GM23338 (cell line): ENCODE measurements around the gene TPSB2. TPM values are rescaled to one million over a fixed set of nuclear protein-coding genes. Genes with fewer than 3 reads are reported as not detected.

ENCODE experiments used
- ATAC-seq: fragments of 200-7000 bp; cut with Tn5 transposase; 3 replicates; pipeline ENCODE4 v1.9.1; 2020
- DNase-seq: peaks from one replicate; pipeline ENCODE4 v3.0.0-alpha.2; 2015; ENCODE audit warnings: low spot score
- H2AFZ ChIP-seq: fragments of 200-600 bp; sonication (generic); 2 replicates; pipeline ENCODE4 v1.8.0; 2016; ENCODE audit warnings: antibody characterized with exemption, mild to moderate bottlenecking, moderate library complexity
- H3F3A ChIP-seq: fragments of 200-600 bp; sonication (generic); replicated peaks from 2 replicates; pipeline ENCODE4 v1.8.0; 2017; ENCODE audit warnings: antibody characterized with exemption, mixed run types, low read depth
- H3K27ac ChIP-seq: fragments of 200-600 bp; sonication (generic); 2 replicates; pipeline ENCODE4 v1.6.1; 2016; ENCODE audit warnings: low read depth
- H3K27me3 ChIP-seq: fragments of 200-600 bp; sonication (generic); 2 replicates; pipeline ENCODE4 v1.8.0; 2016; ENCODE audit warnings: mild to moderate bottlenecking, mixed run types, moderate library complexity; ENCODE audit not compliant: insufficient read depth
- H3K36me3 ChIP-seq: fragments of 200-600 bp; sonication (generic); 2 replicates; pipeline ENCODE4 v1.8.0; 2016; ENCODE audit warnings: mild to moderate bottlenecking; ENCODE audit not compliant: insufficient read depth
- H3K4me1 ChIP-seq: fragments of 200-600 bp; sonication (generic); 2 replicates; pipeline ENCODE4 v1.8.0; 2016; ENCODE audit warnings: mild to moderate bottlenecking, moderate library complexity; ENCODE audit not compliant: insufficient read depth
- H3K4me2 ChIP-seq: fragments of 200-600 bp; sonication (generic); 2 replicates; pipeline ENCODE4 v1.7.1; 2017; ENCODE audit warnings: mixed run types
- H3K4me3 ChIP-seq: fragments of 200-600 bp; sonication (generic); 2 replicates; pipeline ENCODE4 v1.6.1; 2016; ENCODE audit warnings: mixed run types
- H3K79me2 ChIP-seq: fragments of 200-600 bp; sonication (generic); replicated peaks from 2 replicates; pipeline ENCODE4 v1.8.0; 2017; ENCODE audit warnings: mild to moderate bottlenecking; ENCODE audit not compliant: insufficient read depth
- H3K9me2 ChIP-seq: fragments of 200-600 bp; sonication (generic); 2 replicates; pipeline ENCODE4 v1.8.0; 2017; ENCODE audit not compliant: insufficient read depth
- H4K20me1 ChIP-seq: fragments of 200-600 bp; sonication (generic); replicated peaks from 2 replicates; pipeline ENCODE4 v1.8.0; 2017; ENCODE audit warnings: mild to moderate bottlenecking; ENCODE audit not compliant: insufficient read depth
- H3K27ac Mint-ChIP-seq: 2 replicates; pipeline ENCODE4 v1.8.0; 2020; ENCODE audit warnings: inconsistent platforms, mild to moderate bottlenecking, moderate library complexity, mixed read lengths
- H3K27me3 Mint-ChIP-seq: 3 replicates; pipeline ENCODE4 v1.8.0; 2022; ENCODE audit warnings: low read depth, mild to moderate bottlenecking, moderate library complexity, mixed read lengths, inconsistent platforms; ENCODE audit not compliant: insufficient read depth, poor library complexity
- H3K36me3 Mint-ChIP-seq: 3 replicates; pipeline ENCODE4 v1.8.0; 2021; ENCODE audit warnings: low read depth, mild to moderate bottlenecking, inconsistent platforms, moderate library complexity, mixed read lengths
- H3K4me1 Mint-ChIP-seq: 3 replicates; pipeline ENCODE4 v1.8.0; 2020; ENCODE audit warnings: mild to moderate bottlenecking, inconsistent platforms, mixed read lengths
- H3K4me3 Mint-ChIP-seq: 3 replicates; pipeline ENCODE4 v1.8.0; 2021; ENCODE audit warnings: moderate library complexity, mild to moderate bottlenecking, inconsistent platforms, mixed read lengths
- H3K9me3 Mint-ChIP-seq: 3 replicates; pipeline ENCODE4 v1.8.0; 2020; ENCODE audit warnings: moderate library complexity, mild to moderate bottlenecking, inconsistent platforms, mixed read lengths
- CREB1 ChIP-seq: fragments of 250-450 bp; sonication (Bioruptor Pico); IDR thresholded peaks from 2 replicates; pipeline ENCODE4 v1.5.0; 2020; ENCODE audit warnings: low read depth, mild to moderate bottlenecking, moderate library complexity
- EZH2 ChIP-seq: fragments of 200-600 bp; sonication (generic); IDR thresholded peaks from one replicate; pipeline ENCODE4 v1.8.0; 2017; ENCODE audit warnings: antibody characterized with exemption, mild to moderate bottlenecking, low read depth; ENCODE audit not compliant: unreplicated experiment
- EZH2phosphoT487 ChIP-seq: fragments of 200-600 bp; sonication (generic); IDR thresholded peaks from one replicate; pipeline ENCODE4 v1.8.1; 2018; ENCODE audit warnings: antibody characterized with exemption; ENCODE audit not compliant: unreplicated experiment
- JUNB ChIP-seq: IDR thresholded peaks from one replicate; pipeline ENCODE4 v1.6.1; 2016; ENCODE audit warnings: antibody characterized with exemption; ENCODE audit not compliant: unreplicated experiment
- NANOG ChIP-seq: IDR thresholded peaks from 2 replicates; pipeline ENCODE4 v1.6.1; 2016; ENCODE audit warnings: antibody characterized with exemption, borderline replicate concordance
- STAT1 ChIP-seq: IDR thresholded peaks from one replicate; pipeline ENCODE4 v1.6.1; 2016; ENCODE audit warnings: antibody characterized with exemption; ENCODE audit not compliant: unreplicated experiment
- ZNF114 ChIP-seq: fragments of 250-450 bp; sonication (Bioruptor Pico); IDR thresholded peaks from 2 replicates; pipeline ENCODE4 v1.5.0; 2020; ENCODE audit warnings: mild to moderate bottlenecking, moderate library complexity
- polyA plus RNA-seq: library from polyadenylated mRNA; unstranded; fragments of >200 nt; fragmentation: Nextera tagmentation; extraction: Ambion mirVana; gene quantifications from 2 replicates; pipeline ENCODE4 v1.2.1, GENCODE V29; 2016
- total RNA-seq: library from RNA; depleted of rRNA; stranded (reverse); fragments of >200 nt; shearing (Covaris generic); gene quantifications from 2 replicates; pipeline ENCODE4 v1.2.3, GENCODE V29; 2014
- TF ChIP-seq, protein P1 (sequence below): IDR thresholded peaks from one replicate; pipeline ENCODE4 v1.6.1; 2018; ENCODE audit warnings: antibody characterized with exemption; ENCODE audit not compliant: unreplicated experiment
- TF ChIP-seq, protein P2 (sequence below): IDR thresholded peaks from 2 replicates; pipeline ENCODE4 v1.6.1; 2016; ENCODE audit warnings: antibody characterized with exemption
- TF ChIP-seq, protein P3 (sequence below), 2 experiments: fragments of 200-600 bp in 1 of 2; sonication (generic) in 1 of 2; conservative IDR thresholded peaks; 2 replicates each; pipeline versions ENCODE4 v1.5.1 to v1.6.1; 2016 to 2017; ENCODE audit warnings: antibody characterized with exemption in 2 of 2, low read depth in 2 of 2, mild to moderate bottlenecking in 2 of 2, moderate library complexity in 1 of 2
- TF ChIP-seq, protein P4 (sequence below): fragments of 250-450 bp; sonication (Bioruptor Pico); IDR thresholded peaks from 2 replicates; pipeline ENCODE4 v1.5.0; 2020; ENCODE audit warnings: mild to moderate bottlenecking, moderate library complexity

Gene TPSB2
- total and polyA plus RNA-seq, 2 experiments from 2014 or later, result 0.23 TPM; not detected in 1

DNA sequence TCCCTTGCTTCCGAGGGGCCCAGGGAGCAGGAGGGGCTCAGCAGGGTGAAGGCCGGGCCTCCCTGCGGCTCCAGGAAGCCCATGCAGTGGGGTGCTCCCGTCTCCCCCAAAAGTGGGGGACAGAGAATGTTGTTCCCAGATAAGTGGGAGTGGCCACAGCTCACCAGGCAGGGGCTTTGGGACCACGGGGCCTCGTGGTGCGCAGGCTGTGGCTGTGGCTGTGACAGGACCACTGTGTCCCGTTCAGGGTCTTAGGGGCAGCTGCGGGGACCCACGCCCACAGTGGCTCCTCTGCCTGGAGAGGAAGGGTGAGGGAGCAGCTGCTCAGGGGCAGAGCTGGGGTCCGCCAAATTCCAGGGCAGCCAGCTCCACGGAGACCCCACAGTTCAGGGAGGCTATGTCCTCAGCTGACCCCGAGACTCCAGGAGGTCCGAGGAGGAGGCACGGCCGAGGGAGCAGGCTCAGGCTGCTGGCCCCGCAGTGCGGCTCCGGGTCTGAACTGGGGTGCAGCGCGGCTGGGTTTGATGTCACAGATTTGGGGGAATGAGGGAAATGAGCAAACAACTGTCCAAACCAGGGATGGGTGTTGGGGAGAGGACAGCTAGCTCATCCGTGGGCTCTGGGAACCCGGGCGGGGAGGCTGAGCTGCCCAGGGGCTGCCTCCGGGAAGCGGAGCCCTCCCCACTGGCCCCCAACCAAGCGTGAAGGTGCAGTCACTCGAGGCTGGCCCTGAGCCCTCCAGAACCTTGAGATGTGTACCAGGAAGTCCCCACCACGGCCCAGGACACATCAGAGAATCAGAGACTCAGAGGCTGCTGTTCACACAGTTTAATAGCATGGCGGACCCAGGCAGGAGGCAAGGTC lies 49.3 kb upstream of the TPSB2 start (continued):
- TF ChIP-seq, protein P1, sequence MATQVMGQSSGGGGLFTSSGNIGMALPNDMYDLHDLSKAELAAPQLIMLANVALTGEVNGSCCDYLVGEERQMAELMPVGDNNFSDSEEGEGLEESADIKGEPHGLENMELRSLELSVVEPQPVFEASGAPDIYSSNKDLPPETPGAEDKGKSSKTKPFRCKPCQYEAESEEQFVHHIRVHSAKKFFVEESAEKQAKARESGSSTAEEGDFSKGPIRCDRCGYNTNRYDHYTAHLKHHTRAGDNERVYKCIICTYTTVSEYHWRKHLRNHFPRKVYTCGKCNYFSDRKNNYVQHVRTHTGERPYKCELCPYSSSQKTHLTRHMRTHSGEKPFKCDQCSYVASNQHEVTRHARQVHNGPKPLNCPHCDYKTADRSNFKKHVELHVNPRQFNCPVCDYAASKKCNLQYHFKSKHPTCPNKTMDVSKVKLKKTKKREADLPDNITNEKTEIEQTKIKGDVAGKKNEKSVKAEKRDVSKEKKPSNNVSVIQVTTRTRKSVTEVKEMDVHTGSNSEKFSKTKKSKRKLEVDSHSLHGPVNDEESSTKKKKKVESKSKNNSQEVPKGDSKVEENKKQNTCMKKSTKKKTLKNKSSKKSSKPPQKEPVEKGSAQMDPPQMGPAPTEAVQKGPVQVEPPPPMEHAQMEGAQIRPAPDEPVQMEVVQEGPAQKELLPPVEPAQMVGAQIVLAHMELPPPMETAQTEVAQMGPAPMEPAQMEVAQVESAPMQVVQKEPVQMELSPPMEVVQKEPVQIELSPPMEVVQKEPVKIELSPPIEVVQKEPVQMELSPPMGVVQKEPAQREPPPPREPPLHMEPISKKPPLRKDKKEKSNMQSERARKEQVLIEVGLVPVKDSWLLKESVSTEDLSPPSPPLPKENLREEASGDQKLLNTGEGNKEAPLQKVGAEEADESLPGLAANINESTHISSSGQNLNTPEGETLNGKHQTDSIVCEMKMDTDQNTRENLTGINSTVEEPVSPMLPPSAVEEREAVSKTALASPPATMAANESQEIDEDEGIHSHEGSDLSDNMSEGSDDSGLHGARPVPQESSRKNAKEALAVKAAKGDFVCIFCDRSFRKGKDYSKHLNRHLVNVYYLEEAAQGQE, result no peak

DNA sequence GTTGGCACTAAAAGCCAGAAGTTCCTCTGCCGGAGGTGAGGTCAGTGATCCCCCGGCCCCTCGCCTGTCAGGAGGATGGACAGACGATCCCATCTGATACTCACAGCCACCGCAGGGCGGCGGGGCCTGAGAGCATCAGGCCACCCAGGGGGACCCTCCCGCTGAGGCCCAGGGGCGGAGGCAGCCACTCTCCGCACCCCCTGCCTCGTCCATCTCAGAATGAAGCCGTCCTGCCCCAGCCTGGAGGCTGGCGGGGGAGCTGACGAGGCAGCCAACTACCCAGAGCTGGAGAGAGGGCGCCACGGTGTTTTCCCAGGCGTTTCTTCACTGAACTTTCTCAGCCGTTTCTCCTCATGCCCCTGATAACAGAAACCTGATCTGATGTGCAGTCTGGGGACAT lies 48.5 kb upstream of the TPSB2 start:
- H3K4me1 Mint-ChIP-seq, result peaks cover 7% of the 10 kb centered on the region
- Histone ChIP-seq H3F3A (no peaks in the 10 kb centered on the region), H3K4me2 (peak overlapping the region; percentile 51; the same call in 1 of the 2 replicates), H3K4me1 (peaks cover 13% of the 10 kb centered on the region; the same call in 1 of the 2 replicates), H3K79me2 (no peaks in the 10 kb centered on the region), H3K9me2 (no peaks in the 10 kb centered on the region), H2AFZ (no peak overlapping the region), H3K36me3 (no peaks in the 10 kb centered on the region), H4K20me1 (no peaks in the 10 kb centered on the region), H3K27ac (no peak overlapping the region), H3K4me3 (no peak overlapping the region), H3K27me3 (no peaks in the 10 kb centered on the region)
- H3K27me3 Mint-ChIP-seq, result peaks cover 9% of the 10 kb centered on the region
- H3K9me3 Mint-ChIP-seq, result no peaks in the 10 kb centered on the region; the same call in 2 of the 3 replicates
- DNase-seq (no peak), ATAC-seq (peak; percentile 59)
- peaks cover 5% of the 10 kb centered on the region; the same call in 1 of the 3 replicates for H3K36me3 Mint-ChIP-seq
- no peak overlapping the region for H3K4me3 Mint-ChIP-seq
- H3K27ac Mint-ChIP-seq, result no peak overlapping the region
- no peak for TF ChIP-seq NANOG
- no peak for TF ChIP-seq STAT1
- TF ChIP-seq, protein P2, sequence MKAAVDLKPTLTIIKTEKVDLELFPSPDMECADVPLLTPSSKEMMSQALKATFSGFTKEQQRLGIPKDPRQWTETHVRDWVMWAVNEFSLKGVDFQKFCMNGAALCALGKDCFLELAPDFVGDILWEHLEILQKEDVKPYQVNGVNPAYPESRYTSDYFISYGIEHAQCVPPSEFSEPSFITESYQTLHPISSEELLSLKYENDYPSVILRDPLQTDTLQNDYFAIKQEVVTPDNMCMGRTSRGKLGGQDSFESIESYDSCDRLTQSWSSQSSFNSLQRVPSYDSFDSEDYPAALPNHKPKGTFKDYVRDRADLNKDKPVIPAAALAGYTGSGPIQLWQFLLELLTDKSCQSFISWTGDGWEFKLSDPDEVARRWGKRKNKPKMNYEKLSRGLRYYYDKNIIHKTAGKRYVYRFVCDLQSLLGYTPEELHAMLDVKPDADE, result no peak
- TF ChIP-seq EZH2phosphoT487, result no peak
- TF ChIP-seq, protein P3, sequence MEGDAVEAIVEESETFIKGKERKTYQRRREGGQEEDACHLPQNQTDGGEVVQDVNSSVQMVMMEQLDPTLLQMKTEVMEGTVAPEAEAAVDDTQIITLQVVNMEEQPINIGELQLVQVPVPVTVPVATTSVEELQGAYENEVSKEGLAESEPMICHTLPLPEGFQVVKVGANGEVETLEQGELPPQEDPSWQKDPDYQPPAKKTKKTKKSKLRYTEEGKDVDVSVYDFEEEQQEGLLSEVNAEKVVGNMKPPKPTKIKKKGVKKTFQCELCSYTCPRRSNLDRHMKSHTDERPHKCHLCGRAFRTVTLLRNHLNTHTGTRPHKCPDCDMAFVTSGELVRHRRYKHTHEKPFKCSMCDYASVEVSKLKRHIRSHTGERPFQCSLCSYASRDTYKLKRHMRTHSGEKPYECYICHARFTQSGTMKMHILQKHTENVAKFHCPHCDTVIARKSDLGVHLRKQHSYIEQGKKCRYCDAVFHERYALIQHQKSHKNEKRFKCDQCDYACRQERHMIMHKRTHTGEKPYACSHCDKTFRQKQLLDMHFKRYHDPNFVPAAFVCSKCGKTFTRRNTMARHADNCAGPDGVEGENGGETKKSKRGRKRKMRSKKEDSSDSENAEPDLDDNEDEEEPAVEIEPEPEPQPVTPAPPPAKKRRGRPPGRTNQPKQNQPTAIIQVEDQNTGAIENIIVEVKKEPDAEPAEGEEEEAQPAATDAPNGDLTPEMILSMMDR (conservative IDR thresholded peaks at IDR 0.05; ENCODE audit: low read depth in 2 of 2), result no peak; a peak in 1 of 4 replicates
- TF ChIP-seq EZH2, result no peak
- no peak for TF ChIP-seq CREB1 (CRISPR knock-in tag)
- TF ChIP-seq, protein P4, sequence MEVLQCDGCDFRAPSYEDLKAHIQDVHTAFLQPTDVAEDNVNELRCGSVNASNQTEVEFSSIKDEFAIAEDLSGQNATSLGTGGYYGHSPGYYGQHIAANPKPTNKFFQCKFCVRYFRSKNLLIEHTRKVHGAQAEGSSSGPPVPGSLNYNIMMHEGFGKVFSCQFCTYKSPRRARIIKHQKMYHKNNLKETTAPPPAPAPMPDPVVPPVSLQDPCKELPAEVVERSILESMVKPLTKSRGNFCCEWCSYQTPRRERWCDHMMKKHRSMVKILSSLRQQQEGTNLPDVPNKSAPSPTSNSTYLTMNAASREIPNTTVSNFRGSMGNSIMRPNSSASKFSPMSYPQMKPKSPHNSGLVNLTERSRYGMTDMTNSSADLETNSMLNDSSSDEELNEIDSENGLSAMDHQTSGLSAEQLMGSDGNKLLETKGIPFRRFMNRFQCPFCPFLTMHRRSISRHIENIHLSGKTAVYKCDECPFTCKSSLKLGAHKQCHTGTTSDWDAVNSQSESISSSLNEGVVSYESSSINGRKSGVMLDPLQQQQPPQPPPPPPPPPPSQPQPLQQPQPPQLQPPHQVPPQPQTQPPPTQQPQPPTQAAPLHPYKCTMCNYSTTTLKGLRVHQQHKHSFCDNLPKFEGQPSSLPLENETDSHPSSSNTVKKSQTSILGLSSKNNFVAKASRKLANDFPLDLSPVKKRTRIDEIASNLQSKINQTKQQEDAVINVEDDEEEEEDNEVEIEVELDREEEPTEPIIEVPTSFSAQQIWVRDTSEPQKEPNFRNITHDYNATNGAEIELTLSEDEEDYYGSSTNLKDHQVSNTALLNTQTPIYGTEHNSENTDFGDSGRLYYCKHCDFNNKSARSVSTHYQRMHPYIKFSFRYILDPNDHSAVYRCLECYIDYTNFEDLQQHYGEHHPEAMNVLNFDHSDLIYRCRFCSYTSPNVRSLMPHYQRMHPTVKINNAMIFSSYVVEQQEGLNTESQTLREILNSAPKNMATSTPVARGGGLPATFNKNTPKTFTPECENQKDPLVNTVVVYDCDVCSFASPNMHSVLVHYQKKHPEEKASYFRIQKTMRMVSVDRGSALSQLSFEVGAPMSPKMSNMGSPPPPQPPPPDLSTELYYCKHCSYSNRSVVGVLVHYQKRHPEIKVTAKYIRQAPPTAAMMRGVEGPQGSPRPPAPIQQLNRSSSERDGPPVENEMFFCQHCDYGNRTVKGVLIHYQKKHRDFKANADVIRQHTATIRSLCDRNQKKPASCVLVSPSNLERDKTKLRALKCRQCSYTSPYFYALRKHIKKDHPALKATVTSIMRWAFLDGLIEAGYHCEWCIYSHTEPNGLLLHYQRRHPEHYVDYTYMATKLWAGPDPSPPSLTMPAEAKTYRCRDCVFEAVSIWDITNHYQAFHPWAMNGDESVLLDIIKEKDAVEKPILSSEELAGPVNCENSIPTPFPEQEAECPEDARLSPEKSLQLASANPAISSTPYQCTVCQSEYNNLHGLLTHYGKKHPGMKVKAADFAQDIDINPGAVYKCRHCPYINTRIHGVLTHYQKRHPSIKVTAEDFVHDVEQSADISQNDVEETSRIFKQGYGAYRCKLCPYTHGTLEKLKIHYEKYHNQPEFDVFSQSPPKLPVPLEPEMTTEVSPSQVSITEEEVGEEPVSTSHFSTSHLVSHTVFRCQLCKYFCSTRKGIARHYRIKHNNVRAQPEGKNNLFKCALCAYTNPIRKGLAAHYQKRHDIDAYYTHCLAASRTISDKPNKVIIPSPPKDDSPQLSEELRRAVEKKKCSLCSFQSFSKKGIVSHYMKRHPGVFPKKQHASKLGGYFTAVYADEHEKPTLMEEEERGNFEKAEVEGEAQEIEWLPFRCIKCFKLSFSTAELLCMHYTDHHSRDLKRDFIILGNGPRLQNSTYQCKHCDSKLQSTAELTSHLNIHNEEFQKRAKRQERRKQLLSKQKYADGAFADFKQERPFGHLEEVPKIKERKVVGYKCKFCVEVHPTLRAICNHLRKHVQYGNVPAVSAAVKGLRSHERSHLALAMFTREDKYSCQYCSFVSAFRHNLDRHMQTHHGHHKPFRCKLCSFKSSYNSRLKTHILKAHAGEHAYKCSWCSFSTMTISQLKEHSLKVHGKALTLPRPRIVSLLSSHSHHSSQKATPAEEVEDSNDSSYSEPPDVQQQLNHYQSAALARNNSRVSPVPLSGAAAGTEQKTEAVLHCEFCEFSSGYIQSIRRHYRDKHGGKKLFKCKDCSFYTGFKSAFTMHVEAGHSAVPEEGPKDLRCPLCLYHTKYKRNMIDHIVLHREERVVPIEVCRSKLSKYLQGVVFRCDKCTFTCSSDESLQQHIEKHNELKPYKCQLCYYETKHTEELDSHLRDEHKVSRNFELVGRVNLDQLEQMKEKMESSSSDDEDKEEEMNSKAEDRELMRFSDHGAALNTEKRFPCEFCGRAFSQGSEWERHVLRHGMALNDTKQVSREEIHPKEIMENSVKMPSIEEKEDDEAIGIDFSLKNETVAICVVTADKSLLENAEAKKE (CRISPR knock-in tag), result no peak
- TF ChIP-seq ZNF114 (CRISPR knock-in tag), result no peak
- no peak for TF ChIP-seq JUNB
